Tracheal epithelial cell (primary cell): ENCODE measurements around the gene KLRC2. TPM values are rescaled to one million over a fixed set of nuclear protein-coding genes. Genes with fewer than 3 reads are reported as not detected.

Source experiments
- total RNA-seq: library from RNA; depleted of rRNA; stranded (reverse); fragments of >200 nt; gene quantifications from 2 replicates; pipeline ENCODE4 v1.2.1, GENCODE V29; 2014

KLRC2 gene
- not detected in 2 replicates for total RNA-seq

GRCh38 chr12:10435816-10436215 lies at the start of gene KLRC2:
TSS of gene KLRC2 (minus strand) at chr12:10436010. CDS start at chr12:10435986, 24 bp downstream.

GRCh38 chr12:10453156-10453555 lies 17.3 kb upstream of the KLRC2 start, which contains the start of gene KLRC1:
TSS of gene KLRC1 (minus strand) at chr12:10453377. CDS start at chr12:10451156, 2,221 bp downstream.

GRCh38 chr12:10420334-10420733 lies 15.5 kb downstream of the KLRC2 start, which contains the start of gene KLRC3:
TSS of gene KLRC3 (minus strand) at chr12:10420595. CDS start at chr12:10420550, 45 bp downstream.

GRCh38 chr12:10409392-10409791 lies 26.4 kb downstream of the KLRC2 start, which contains the start of gene KLRC4:
TSS of gene KLRC4 (minus strand) at chr12:10409757. CDS start at chr12:10409575, 182 bp downstream.

GRCh38 chr12:10389904-10390303 lies 45.9 kb downstream of the KLRC2 start, which contains the start of gene KLRK1:
TSS of gene KLRK1 (minus strand) at chr12:10390041. CDS start at chr12:10388810, 1,231 bp downstream.

Other genes starting within 250 kb of the KLRC2 start
- 23.9 and 24.1 TPM in 2 replicates for gene GABARAPL1, start 223.1 kb downstream of the KLRC2 start, total RNA-seq
- under 0.01 and 0.24 TPM in 2 replicates for gene KLRD1, start 128.1 kb downstream of the KLRC2 start, total RNA-seq
- not detected in 2 replicates for gene KLRK1, start 46.0 kb downstream of the KLRC2 start, total RNA-seq
- gene KLRC4, start 26.3 kb downstream of the KLRC2 start, total RNA-seq = not detected in 2 replicates
- not detected in 2 replicates for gene KLRC3, start 15.4 kb downstream of the KLRC2 start, total RNA-seq
- gene KLRC1, start 17.4 kb upstream of the KLRC2 start, total RNA-seq = under 0.01 TPM in 1 of 2 replicates, not detected in the other
- 0.72 and 1.1 TPM in 2 replicates for gene EIF2S3B, start 69.9 kb upstream of the KLRC2 start, total RNA-seq
- gene MAGOHB, start 177.6 kb upstream of the KLRC2 start, total RNA-seq = 6.6 and 8.7 TPM in 2 replicates
- 1.3 and 5.1 TPM in 2 replicates for gene STYK1, start 238.0 kb upstream of the KLRC2 start, total RNA-seq